Measurements from ENCODE around the gene PAMR1.

DNA sequence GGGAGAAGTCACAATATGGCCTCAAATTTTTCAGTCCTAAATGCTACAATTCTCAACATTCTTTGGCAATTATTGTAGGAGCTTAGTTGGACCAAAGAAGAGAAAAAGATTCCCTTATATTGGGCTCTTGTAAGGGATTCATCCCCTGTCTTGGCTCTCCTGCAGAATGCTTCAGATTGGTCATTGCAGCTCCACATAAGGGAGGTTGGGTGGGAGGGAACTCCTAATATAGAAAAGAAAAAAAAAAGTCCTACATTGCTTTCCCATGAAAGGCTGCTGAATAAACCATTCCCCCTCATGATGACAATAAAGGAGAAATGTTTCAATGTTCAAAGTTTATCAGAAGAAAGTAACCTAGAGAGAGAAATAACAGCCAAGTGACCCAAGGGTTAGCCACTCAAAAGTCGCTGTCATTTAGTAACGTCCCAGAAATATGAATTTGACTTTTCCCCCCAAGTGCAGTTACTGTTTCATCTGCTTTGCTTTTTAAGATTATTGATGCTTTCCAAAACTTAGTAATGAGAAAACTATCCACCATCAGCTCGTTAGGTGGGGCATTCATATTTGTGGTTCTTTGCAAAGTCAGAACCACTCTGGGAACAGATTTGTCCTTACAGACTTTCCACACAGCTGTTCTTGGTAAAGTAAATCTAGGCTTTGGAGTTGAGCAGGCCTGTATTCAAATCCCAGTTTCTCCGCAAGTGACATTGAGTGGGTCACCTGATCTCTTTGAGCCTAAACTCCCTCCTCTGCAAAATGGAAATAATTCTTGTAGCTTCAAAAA, 101.1 kb downstream of the PAMR1 start:
- TF ChIP-seq BHLHE40 (IDR thresholded peaks at IDR 0.05; ENCODE audit: borderline replicate concordance in 1 of 2, low read depth in 2 of 2, low read length in 1 of 2), result no peak
- no peak for TF ChIP-seq POLR2A (IDR thresholded peaks at IDR 0.05; ENCODE audit: low read depth, low read length)
- no peak for TF ChIP-seq HDAC2 (IDR thresholded peaks at IDR 0.05)
- no peak for TF ChIP-seq IKZF1 (conservative IDR thresholded peaks at IDR 0.05)
- no peak for TF ChIP-seq SRF (IDR thresholded peaks at IDR 0.05; ENCODE audit: low read depth in 2 of 2, low read length in 2 of 2)
- TF ChIP-seq YY1 (IDR thresholded peaks at IDR 0.05; ENCODE audit: low read depth, low read length), result no peak
- TF ChIP-seq, protein P1, sequence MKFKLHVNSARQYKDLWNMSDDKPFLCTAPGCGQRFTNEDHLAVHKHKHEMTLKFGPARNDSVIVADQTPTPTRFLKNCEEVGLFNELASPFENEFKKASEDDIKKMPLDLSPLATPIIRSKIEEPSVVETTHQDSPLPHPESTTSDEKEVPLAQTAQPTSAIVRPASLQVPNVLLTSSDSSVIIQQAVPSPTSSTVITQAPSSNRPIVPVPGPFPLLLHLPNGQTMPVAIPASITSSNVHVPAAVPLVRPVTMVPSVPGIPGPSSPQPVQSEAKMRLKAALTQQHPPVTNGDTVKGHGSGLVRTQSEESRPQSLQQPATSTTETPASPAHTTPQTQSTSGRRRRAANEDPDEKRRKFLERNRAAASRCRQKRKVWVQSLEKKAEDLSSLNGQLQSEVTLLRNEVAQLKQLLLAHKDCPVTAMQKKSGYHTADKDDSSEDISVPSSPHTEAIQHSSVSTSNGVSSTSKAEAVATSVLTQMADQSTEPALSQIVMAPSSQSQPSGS (IDR thresholded peaks at IDR 0.05; ENCODE audit: low read length), result no peak
- TF ChIP-seq TARDBP (IDR thresholded peaks at IDR 0.05; ENCODE audit: borderline replicate concordance), result no peak
- TF ChIP-seq SP1 (IDR thresholded peaks at IDR 0.05; ENCODE audit: low read depth, low read length), result no peak
- TF ChIP-seq, protein P2, sequence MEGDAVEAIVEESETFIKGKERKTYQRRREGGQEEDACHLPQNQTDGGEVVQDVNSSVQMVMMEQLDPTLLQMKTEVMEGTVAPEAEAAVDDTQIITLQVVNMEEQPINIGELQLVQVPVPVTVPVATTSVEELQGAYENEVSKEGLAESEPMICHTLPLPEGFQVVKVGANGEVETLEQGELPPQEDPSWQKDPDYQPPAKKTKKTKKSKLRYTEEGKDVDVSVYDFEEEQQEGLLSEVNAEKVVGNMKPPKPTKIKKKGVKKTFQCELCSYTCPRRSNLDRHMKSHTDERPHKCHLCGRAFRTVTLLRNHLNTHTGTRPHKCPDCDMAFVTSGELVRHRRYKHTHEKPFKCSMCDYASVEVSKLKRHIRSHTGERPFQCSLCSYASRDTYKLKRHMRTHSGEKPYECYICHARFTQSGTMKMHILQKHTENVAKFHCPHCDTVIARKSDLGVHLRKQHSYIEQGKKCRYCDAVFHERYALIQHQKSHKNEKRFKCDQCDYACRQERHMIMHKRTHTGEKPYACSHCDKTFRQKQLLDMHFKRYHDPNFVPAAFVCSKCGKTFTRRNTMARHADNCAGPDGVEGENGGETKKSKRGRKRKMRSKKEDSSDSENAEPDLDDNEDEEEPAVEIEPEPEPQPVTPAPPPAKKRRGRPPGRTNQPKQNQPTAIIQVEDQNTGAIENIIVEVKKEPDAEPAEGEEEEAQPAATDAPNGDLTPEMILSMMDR (IDR thresholded peaks at IDR 0.05 in 2 of 3, conservative IDR thresholded peaks at IDR 0.05 in 1 of 3; ENCODE audit: control insufficient read depth in 2 of 3, extremely low read depth in 1 of 3, insufficient read depth in 1 of 3, low read depth in 3 of 3, low read length in 3 of 3), result no peak
